Keratinocyte (primary cell): ENCODE data around the gene PCDH7.

ENCODE experiments used
- EZH2 ChIP-seq: IDR thresholded peaks from one replicate; pipeline ENCODE4 v1.6.1; 2012; ENCODE audit warnings: inconsistent platforms, mild to moderate bottlenecking, low read length, moderate library complexity
- TF ChIP-seq, protein P1 (sequence below), 3 experiments: IDR thresholded peaks in 1 of 3; conservative IDR thresholded peaks in 1 of 3; optimal IDR thresholded peaks in 1 of 3; 2 replicates in 2 of 3; 3 replicates in 1 of 3; pipeline versions ENCODE3 to v1.5.1; 2011; ENCODE audit warnings: low read length in 3 of 3, mild to moderate bottlenecking in 3 of 3, moderate library complexity in 2 of 3, control low read depth in 1 of 3, inconsistent platforms in 1 of 3; ENCODE audit not compliant: insufficient read depth in 2 of 3; ENCODE audit errors: extremely low read depth in 1 of 3

- TF ChIP-seq, protein P1, sequence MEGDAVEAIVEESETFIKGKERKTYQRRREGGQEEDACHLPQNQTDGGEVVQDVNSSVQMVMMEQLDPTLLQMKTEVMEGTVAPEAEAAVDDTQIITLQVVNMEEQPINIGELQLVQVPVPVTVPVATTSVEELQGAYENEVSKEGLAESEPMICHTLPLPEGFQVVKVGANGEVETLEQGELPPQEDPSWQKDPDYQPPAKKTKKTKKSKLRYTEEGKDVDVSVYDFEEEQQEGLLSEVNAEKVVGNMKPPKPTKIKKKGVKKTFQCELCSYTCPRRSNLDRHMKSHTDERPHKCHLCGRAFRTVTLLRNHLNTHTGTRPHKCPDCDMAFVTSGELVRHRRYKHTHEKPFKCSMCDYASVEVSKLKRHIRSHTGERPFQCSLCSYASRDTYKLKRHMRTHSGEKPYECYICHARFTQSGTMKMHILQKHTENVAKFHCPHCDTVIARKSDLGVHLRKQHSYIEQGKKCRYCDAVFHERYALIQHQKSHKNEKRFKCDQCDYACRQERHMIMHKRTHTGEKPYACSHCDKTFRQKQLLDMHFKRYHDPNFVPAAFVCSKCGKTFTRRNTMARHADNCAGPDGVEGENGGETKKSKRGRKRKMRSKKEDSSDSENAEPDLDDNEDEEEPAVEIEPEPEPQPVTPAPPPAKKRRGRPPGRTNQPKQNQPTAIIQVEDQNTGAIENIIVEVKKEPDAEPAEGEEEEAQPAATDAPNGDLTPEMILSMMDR (optimal IDR thresholded peaks at IDR 0.05 in 1 of 3, IDR thresholded peaks at IDR 0.05 in 1 of 3, conservative IDR thresholded peaks at IDR 0.05 in 1 of 3; ENCODE audit: extremely low read depth in 1 of 3, insufficient read depth in 2 of 3, low read length in 3 of 3): no peak
- no peak for TF ChIP-seq EZH2
Observed at GRCh38 chr4:30671926-30672448, 48.2 kb upstream of the PCDH7 start.
